HG02840 (cell line): Measurements from ENCODE around the gene UVSSA.

Experiments
- ATAC-seq: cut with Tn5 transposase; IDR thresholded peaks from one replicate; pipeline ENCODE4 v1.9.1; 2021; ENCODE audit warnings: mild to moderate bottlenecking, moderate library complexity, moderate number of reproducible peaks; ENCODE audit not compliant: unreplicated experiment, low FRiP score

The UVSSA gene

DNA sequence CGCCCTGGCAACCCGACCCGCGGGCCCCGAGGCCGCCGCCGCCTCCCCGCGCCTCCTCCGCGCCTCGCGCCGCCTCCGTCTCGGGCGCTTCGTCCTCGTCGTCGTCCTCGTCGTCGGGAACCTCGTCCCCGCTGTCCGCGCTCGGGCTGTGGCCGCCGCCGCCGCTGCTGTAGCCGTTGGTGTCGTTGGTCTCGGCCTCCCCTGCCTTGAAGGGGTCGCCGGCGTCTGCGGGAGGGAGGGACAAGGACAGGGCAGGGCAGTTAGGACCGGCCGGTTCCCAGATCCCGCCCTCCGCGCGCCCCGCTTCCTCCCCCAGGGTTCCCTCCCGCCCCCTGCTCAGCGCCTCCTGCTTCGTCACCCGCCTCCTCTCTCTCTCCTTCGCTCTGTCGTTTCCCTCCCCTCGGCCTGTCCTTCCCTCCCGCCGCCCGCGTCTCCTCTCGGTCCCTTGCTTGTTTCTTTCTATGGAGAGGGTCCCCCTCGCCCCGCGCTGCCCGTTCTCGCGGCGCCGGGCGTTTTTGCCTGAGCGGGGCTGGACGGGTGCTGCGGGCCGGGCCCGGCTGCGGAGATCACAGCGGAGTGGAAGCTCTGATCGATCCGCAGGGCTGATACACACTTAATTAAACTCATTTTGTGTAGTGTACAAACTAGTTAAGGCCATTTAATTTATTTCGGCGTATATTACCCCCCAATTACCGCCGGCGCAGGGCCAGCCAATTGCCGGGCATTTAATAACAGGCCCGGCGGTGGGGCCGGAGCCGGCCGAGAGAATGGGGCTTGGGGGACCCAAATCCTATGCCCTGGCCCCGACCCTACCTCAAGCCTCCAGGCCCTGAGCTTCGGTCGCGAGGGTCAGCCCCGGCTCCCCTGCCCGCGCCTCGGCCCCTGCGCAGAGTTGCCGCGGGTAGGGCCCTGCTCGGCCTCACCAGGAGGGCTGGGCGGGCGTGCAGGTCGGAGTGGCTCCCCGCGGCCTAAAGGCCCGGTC lies 56.9 kb downstream of the UVSSA start:
- ATAC-seq: no peak

DNA sequence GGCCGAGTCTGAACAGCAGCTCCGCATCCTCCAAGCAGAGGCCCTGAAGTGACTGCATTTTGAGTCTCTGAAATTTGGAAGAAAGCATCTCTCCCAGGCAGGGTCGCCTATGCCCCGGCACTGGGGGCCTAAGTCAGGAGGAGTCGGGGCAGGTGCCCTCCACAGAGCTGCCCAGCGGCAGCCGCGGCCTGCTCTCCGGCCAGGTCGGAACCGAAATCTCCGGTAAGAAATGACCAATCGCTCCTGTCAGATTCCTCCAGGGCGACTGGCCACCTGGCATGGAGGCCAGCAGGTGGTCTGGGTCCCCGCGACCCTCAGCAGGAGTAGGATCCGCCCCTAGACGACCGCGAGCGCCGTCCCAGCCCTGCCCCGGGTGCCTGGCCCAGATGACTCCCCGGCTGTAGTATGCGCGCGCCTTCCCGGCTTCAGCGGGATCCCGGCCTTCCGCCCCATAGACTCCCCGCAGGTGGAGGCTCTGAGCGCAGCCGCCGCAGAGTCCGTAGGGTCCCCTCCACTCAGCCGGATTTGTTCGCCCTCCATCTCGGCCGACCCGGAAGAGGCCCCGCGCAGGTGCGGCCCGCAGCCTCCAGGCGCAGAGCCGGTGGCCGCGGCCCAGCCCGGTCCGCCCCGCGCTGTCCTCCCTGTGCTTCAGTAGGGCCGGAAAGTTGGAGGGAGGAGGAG lies 57.7 kb downstream of the UVSSA start:
- no peak for ATAC-seq

DNA sequence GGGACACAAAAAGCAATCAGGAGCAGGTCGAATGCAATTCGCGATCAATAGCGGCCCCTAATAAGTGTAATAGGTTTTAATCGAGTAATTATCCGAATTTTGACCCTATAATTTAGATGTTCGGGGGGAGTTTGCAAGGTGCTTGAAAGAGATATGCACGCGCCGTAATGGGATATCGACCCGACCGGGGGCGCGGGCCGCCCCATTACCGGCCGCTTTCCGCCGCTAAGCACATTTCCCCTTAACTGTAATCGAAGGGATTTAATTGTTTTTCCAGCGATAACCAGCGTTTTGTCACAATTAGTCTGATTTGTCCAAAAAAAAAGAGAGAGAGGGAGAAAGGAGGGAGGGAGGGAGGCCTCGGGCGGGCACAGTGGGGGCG lies 58.2 kb downstream of the UVSSA start:
- ATAC-seq: no peak

DNA sequence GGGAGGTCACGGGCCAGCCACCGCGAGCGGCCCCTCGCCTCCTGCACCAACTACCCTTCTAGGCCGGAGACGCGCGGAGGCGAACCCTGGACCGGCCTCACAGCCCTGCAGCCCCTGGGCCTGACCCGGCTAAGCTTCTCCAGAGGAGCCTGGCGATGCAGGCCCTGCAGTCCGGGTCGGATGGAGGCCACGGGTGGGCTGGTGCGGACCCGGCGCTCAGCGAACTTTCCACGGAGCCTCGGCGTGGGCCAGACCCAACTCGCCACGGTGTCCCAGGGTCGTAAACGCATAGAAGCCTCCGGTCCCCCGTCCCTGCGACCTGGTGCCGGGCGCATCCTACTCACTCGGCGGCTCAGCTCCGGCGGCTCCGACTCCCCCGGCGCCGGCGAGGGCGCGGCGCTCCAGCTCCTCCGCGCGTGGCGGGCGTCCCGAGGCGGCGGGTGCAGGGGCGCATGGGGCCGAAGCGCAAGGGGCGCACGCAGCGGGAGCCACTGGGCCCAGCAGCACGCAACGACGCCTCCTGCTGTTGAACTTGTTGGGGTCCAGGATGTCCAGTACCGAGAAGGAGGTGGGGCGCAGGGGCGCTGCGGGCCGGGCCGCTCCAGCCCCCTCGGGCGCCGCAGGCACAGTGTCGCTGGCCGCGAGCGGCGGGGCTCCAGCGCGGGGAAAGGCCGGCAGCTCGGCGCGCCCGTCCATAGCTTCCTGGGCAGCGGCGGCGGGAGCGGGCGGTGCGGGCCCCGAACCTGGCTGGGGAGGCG lies 58.8 kb downstream of the UVSSA start:
- no peak for ATAC-seq

DNA sequence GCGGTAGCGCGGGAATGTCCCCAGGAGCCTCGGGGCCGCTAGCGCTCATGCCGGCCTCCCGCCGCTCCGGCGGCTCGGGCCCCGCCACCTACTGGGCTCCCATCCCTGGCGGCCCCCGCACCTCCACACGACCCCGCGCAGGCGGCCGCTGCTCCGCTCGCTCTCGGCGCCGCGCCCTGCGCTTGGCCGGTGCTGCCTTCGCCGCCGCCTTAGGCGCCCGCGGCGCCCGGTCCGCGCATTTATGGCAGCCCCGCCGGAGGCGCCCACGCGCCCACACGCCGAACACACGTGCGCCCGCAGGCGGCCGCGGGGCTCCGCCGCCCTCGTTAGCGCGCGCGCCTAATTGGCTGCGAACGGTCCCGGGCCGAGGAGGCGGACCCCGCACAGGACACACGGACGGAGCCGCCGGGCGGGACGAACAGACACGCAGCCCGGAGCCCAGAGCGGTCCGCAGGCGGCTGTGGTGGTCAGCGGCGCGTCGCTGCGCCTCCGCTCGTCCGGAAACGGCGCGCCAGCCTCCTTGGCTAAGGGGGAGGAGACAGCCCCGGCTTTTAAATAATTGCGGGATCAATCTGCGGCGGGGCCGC lies 59.5 kb downstream of the UVSSA start, which contains the start of gene NKX1-1:
NKX1-1 (minus strand) TSS at position 49 of the 587 bp plus-strand sequence; CDS start at position 49, 0 bp downstream.
- no peak for ATAC-seq

DNA sequence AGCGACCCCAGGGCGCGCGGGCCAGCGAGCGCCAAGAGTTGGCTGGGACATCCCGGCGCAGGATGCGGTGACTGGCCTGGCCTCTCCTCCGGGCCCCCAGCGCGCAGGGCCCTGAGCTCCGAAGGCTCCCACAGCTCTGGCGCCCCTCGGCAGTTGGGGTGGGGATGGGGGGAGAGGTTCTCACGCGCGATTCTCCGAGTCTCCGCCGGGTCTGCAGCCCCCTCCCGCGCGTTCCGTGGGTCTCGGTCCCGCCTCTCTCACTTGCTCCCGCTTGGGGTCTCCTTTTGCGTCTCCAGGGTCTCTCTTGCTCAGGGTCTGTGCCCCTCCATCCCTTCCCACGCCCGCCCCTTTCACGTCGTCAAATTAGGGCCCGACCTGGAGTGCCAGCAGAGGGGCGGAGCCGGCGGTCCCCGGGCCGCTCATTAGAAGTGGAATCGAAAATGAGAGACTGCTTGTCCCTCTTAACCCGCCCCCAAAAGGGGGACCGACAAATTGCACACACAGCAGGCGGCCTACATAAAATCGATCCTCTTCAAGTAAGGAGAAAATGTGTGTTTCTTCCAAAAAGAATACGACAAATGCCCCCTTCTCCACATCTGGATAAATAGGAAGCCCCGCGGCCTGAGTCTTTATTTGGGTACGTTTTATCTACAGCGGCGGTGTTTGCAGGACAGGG lies 60.1 kb downstream of the UVSSA start:
- no peak for ATAC-seq

DNA sequence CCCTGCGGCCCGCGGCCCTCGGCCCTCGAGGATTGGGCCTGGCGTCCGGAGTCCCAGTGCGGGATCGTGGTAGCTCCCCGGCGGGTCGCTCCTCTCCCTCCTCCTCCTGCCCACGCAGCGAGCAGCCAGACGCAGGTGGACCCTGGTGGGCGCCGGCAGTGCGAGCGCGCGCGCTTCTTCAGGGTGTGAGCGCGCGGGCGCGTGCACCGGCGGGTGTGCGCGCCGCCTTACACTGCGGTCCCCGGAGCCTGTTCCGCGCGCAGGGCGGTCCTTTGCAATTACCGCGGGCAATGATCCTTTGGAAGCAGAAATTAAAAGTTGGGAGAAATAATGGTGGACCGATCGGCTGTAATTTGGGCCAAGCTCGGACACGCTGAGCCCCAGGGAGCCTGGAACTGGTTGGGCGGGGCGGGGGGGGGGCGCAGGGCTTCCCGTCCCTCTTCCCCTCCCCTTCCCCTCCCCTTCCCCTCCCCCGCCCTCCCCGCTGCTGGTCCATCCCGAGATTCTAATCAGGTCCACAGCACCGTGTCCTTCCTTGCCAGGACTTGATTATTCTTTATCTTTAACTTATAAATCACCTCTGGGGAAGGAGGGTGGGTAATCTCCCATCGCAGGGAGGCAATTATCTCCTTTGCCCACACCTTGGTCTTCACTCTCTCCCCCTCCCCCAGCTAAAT lies 60.8 kb downstream of the UVSSA start:
- no peak for ATAC-seq

DNA sequence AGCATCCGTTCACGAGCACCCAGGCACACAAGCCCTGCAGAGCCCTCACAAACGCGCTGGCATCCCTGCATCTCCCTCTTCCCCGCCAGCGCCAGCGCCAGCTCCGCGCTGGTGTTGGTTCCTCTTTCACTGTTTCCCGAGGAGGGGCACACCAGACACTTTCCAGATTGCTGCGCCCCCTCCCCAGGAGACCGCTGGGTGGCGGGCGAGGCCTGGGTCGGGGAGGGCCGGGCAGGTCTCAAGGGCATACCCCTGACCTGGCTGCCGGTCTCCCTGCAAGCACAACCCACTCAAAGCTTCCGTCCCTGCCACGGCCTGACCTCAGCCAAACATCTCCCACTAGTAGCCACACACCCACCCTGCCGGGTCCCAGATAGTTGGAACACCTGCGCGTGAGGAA lies 61.4 kb downstream of the UVSSA start:
- no peak for ATAC-seq

DNA sequence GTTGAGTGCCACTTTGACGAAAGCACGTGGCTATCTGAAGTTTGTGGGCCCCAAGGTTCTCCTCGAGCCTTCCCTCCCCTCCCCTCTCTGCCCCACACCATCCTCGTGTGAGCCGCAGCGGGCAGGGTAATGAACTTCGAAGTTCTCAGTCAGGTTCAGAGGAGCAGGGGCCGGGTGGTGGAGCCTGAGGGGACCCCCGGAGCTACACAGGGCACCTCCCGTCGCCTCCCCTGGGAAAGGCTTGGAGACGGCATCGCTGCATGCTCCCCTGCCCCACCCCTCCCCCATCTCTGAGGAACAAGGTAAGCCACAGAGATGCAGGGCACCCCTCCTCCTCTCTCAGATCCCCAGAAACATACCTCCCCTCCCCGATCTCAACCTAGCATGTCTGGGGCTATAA lies 62.1 kb downstream of the UVSSA start:
- no peak for ATAC-seq

DNA sequence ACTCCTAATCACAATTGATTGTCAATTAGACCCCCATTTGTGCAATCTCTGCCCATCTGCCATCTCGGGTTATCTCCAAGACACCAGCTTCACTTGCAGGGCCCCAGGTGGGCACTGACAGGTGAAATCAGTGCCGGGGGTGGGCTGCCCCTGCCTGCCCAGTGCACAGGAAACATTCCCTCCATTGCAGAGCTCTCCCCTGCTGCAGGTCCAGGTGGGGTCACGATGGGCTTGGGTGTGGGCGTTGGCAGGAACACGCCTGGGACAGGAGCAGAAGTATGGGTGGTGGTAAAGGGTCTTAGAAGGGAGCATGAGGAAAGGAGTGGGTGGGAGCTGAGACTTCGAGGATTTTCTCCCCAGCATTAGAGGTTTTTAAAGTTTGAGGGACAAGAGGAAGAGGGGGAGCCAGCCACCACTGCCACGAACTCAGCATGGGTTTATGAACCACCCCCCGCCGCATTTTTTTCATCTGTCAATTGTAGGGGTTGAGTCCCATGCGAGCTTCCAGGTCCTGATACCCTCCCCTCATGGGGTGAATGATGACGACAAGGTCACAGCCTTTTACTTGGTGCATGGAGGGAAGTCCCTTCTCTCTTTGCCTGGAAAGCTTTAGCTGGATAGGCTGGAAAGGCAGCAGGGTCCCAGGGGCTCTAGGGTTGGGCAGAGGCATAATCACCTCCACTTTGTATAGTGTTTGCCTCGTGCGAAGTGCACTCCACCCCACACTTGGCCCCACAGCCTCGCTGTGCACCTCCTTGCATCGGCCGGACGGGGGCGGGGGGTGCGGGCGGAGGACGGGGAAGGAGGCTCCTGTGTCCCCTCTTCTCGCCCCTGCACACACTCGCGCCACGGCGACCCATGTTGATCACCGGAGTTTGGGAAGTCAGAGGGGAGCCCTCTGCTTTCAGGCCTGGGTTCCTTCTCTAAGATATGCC lies 62.8 kb downstream of the UVSSA start:
- ATAC-seq: no peak

DNA sequence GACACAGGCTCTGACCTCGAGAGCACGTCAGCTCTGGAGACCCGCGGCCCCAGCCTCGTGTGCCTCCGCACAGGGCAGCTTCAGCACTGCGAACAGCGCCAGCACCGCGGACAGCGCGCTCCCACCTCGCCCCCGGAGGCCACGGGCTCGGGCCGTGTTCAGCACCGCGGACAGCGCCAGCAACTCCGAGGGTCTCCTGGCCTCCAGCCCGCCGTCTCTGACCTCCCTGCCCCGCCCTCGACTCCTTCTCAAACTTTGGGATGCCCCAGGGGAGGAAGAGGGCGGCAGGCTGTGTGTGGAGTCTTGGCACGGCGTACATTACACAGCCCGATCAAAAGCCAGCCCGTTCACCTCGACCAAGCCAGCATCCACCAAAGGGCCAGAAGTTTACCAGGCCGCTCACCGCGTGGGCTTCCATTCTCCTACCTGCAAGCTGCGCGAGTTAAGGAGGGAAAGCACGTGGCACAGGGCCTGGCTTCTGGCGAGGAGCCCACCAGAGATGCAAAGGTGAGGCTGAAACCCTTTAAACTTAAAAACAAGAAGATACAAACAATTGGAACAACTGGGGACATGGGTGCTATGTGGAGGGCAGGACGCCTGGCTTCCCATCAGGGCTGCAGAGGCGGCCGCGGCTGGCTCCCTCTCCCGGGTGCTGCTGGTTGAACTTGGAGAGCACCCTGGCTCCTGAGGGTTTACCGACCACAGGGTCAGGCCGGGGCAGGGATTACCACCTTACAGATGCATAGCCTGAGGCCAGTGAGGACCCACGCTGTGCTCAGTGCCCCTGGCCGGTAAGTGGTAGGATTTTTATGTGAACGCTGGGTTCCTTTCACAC lies 63.7 kb downstream of the UVSSA start:
- no peak for ATAC-seq

DNA sequence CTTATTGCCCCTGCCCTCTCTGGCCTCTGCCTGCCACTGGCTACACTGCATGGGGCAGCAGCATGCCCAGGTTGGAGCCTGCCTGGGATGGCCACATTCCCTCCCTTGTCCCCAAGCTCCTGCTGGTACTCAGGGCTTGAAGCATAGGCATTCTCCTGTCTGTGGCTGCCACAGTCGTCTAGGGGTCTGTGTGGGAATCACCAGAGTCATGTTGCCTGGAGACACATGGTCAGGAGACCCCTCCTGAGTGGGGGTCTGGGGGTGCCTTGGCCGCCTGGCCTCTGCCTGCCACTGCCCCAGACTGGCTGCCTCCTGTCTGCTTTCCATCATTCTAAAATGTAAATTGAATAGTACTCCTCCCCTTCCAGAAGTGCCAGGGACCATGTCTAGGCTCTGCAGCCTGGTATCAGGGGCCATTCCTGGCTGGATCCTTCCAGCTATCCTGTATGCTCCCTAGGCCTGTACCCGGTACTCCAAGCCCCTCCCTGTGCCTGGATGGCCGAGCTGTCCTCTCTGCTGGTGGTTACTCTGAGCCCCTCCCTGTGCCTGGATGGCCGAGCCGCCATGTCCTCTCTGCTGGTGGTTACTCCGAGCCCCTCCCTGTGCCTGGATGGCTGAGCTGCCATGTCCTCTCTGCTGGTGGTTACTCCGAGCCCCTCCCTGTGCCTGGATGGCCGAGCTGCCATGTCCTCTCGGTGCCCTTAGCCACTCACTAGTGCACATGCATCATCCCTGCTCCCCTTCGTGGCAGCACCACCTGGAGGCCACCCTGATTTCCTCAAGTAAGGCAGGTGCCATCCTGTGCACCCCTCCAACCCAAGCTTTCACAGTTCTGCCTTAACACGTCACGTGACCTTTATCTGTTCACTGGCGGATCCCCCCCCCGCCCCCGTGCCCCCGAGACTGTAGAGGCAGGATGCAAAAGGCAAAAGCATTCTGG lies 64.7 kb downstream of the UVSSA start:
- ATAC-seq: no peak

DNA sequence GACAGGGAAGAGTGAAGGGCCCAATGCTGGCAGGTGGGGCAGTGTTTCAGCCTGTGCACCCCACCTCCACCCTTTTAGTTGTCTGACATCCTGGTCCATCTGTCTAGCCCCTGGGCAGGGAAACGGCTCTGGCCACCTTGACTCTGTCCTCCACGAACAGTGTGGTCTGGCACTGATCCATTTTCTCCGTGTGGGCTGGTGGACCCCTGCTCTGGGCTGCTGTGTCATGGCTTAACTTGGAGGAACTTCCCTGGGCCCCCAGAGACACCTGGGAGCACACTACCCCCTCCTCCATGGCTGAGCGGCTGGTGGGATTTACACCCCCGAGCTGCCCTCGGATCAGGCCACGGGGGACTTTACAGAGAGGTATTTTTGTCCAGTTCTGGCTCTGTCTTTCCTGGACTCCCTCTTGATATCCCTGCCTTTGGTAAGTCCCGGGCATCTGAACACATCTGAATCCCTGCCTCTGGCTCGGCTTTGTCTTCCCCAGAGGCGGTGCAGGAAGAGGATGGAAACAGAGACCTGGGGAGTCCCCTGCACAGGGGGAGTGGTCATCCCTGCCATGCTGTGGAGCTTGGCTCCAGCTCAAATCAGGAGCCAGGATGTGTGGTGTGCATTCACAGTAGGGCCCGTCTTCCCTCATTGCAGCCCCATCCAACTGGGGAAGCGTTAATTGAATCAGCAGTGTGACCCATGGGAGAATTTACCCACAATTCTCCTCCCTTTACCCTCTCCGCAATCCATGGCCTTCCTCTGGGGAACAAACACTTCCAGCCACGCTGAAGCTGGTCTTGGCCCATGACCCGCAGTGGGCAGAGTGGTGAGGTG lies 65.6 kb downstream of the UVSSA start:
- no peak for ATAC-seq

DNA sequence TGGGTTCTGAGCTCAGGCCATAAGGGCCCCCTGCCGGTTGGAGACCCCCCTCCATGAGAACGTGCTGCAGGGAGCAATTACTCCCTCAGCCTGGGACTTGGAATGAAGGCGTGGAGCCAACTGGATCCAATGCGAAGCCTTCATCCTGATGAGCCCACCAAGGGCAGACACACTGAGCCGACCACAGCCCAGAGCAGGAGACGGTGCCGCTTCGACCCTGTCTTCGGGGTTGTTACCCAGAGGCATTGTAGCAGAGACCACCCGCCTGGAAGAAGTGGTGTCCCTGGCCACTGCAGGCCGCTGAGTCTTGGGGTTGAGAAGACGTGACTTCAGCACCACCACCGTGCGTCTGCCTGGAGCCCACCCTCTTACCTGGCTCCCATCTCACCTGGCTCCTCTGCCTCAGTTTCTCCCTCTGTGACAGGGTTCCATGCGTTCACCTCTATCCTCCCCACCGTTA lies 66.2 kb downstream of the UVSSA start:
- no peak for ATAC-seq

DNA sequence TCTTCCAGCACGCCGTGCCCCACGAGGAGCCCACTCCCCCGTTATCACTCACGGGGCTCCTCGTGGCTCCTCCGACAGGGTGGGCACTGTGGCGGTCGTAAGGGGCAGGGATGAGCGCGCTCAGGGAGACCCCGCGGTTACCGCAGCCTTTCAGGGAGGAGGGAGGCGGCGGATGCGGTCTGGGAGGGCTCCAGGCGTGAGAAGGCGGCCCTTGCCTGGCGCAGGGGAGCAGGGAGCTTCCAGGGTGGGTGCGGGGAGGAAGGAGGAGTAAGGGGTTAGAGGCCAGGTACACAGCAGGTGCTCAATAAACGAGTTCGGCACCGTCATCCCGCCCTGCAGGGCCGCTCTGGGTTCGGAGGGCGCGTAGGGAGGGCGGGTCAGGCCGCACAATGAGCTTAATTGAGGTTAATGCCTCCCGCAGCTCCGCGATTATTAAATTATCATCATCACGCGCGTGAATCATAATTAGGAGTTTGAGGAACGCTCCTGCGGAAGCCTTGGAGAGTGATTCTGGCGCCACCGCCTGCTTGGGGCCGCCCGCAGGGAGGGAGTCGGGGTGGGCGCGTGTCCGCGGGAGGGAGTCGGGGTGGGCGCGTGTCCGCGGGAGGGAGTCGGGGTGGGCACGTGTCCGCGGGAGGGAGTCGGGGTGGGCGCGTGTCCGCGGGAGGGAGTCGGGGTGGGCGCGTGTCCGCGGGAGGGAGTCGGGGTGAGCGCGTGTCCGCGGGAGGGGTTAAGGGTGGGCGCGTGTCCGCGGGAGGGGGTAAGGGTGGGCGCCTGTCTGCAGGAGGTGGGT lies 66.9 kb downstream of the UVSSA start:
- ATAC-seq: no peak
